ENCODE results near the gene KCP.

Gene KCP

DNA sequence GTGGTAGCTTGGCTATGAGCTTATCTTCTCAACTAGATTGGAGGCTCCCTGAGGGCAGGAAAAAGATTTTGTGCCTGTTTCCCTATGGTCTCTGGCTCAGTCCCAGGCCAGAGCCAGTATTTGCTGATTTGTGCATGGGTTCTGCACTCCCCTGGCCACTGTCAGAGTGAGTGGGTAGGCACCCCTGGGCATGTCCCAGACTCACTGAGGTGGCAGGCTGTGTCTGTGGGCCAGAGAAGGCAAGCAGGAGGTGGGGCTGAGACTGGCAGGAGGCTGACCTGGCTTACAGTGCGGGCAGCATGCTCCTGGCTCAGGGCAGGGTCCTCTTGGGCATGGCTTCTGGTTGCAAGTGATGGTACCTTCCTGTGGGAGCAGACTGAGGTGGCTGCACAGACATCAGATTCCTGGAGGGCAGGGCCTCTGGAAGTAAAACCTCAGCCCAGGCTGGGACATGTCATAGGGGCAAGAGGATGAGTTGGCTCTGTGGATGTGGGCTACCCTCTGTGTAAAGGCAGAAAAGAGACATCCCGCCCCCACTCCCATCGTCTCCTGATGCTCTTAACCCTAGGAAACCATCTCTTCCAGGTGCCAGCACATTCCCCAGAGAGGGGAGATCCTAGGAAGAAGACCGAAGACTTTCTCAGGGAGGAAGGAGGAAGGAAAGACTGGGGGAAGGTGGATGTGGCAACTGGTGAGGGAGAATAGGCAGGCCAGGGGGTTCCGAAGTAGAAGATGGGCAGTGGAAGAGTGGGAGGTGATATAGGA is 4.3 kb downstream of the KCP start:
- H3K4me1 ChIP-seq (ENCODE audit: control insufficient read depth in 1 of 2, insufficient read depth in 1 of 2, low read depth in 1 of 2, low read length in 1 of 2), result no peaks in the 10 kb centered on the region

DNA sequence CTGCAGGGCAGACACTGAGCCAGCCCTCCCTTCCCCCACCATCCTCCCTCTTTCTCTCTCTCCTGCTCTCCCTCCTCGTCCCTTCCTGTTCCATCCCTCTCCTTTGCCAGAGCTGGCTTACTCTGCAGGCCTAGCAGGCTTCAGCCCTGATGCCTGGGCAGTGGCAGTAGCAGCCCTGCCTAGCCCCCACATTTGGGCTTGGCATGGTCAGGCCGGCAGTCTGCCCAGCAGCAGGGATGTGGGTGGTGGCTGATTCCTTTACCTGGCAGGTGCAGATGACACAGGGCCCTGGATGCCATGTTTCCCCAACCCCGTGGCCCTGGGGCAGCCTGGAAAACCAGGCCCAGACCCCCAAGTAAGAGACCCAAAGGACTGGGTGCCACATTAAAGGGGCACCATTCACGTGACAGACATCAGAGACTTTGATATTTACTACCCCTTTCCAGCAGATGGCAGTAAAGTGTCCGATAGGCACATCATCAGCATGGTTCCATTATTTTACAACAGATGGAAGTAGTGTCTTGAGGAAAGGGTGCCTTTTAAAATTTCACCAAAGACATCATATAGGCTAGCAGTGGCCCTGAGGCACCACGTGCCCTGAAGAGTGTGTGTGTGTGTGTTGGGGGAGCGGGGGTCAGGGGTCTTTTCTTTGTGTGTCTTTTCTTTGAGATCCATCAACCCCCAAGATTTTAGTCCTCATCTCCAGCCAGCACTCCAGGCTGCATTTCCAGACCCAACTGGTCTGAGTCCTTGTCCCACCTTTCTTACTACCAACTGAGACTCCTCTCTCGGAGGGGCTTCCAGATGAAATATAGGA is 5.9 kb downstream of the KCP start:
- Histone ChIP-seq H3K36me3 (no peaks in the 10 kb centered on the region), H3K4me1 (ENCODE audit: control insufficient read depth in 1 of 2, insufficient read depth in 1 of 2, low read depth in 1 of 2, low read length in 1 of 2) (no peaks in the 10 kb centered on the region), H3K27me3 (peaks cover 40% of the 10 kb centered on the region), H3K27ac (no peak overlapping the region), H3K9me3 (no peaks in the 10 kb centered on the region), H3K4me3 (ENCODE audit: low read depth in 1 of 2, low read length in 1 of 2) (no peak overlapping the region)
- TF ChIP-seq, protein P1, sequence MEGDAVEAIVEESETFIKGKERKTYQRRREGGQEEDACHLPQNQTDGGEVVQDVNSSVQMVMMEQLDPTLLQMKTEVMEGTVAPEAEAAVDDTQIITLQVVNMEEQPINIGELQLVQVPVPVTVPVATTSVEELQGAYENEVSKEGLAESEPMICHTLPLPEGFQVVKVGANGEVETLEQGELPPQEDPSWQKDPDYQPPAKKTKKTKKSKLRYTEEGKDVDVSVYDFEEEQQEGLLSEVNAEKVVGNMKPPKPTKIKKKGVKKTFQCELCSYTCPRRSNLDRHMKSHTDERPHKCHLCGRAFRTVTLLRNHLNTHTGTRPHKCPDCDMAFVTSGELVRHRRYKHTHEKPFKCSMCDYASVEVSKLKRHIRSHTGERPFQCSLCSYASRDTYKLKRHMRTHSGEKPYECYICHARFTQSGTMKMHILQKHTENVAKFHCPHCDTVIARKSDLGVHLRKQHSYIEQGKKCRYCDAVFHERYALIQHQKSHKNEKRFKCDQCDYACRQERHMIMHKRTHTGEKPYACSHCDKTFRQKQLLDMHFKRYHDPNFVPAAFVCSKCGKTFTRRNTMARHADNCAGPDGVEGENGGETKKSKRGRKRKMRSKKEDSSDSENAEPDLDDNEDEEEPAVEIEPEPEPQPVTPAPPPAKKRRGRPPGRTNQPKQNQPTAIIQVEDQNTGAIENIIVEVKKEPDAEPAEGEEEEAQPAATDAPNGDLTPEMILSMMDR (IDR thresholded peaks at IDR 0.05), result peak; percentile 45

More for the DNA sequence above, 4.3 kb downstream of the KCP start:
- no peak overlapping the region for H3K27ac ChIP-seq
- H3K4me3 ChIP-seq (ENCODE audit: low read depth in 1 of 2, low read length in 1 of 2), result no peak overlapping the region
- TF ChIP-seq, protein P1 (IDR thresholded peaks at IDR 0.05), result no peak
- no peaks in the 10 kb centered on the region for H3K36me3 ChIP-seq
- H3K27me3 ChIP-seq, result peaks cover 56% of the 10 kb centered on the region
- H3K9me3 ChIP-seq, result no peaks in the 10 kb centered on the region

DNA sequence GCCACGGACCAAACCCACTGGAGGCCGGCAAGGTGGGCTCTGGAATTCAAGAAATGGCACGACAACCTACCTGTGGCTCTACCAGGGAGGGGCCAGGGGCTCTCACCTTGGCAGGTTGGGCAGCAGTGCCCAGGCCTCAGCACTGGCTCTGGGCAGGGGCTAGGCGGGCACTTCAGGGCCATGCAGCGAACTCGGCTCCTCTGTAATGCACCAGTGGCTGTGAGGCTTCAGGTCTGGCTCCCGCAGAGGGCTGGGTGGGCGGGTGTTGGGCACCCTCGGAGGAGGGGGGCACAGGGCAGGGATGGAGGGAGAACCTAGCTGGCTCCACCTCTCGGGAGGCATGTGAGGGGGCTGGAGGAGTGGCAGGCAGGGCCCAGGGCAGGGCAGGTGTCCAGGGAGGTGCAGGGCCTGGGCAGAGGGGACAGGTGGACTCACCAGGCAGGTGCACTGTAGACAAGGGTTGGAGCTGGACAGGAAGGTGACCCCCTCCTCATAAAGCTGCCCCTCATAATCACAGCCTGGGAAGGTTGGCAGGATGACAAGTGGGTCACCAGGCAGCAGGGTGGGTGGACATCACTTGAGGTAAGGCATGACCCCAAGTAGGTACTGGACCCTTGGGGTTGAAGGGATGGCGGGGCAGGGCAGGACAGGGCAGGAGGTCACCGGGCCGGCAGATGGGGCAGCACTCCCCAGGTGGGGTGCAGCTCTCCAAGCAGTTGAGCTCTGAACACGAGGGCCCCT is 6.7 kb downstream of the KCP start:
- Histone ChIP-seq H3K4me1 (ENCODE audit: control insufficient read depth in 1 of 2, insufficient read depth in 1 of 2, low read depth in 1 of 2, low read length in 1 of 2) (no peaks in the 10 kb centered on the region), H3K36me3 (no peaks in the 10 kb centered on the region), H3K9me3 (no peaks in the 10 kb centered on the region), H3K27me3 (peaks cover 32% of the 10 kb centered on the region), H3K27ac (no peak overlapping the region), H3K4me3 (ENCODE audit: low read depth in 1 of 2, low read length in 1 of 2) (no peak overlapping the region)
- TF ChIP-seq, protein P1 (IDR thresholded peaks at IDR 0.05), result no peak

DNA sequence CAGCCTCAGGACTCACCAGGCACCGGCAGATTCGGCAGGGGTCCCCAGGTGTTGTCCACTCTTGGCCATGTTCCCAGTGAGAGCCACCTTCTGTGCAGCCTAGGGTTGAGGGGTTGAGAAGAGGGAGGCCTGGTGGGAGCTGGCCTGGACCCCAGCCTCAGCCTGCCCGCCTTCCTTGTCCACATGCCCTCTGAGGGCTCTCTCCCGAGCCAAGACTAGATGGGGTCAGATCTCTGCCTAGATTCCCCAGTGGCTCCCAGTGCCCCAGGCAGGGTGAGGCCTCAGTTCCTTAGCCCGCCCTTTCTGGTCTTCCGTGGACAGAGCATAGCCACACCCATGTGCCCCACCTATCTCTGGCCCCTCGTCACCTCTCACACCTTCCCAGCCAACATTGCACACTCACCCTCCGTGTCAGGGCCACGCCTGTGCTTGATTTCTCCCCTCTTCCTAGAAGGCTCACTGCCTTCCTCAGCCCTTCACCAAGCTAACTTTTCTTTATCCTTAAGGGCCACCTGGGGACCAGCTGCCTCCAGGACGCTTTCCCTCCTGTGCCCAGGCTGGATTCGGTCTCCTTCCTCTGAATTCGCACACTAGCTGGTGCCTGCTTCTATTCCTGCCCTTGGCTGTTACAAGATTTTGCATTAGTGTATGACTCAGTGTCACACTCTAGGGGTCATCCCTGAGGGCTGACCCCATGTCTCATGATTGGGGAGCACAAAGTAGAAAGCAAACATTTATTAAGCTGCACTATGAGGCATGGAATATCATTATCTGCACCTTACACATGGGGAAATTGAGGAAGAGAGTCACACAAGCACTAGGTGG is 7.5 kb downstream of the KCP start:
- H3K27me3 ChIP-seq, result peaks cover 25% of the 10 kb centered on the region
- TF ChIP-seq, protein P1 (IDR thresholded peaks at IDR 0.05), result no peak

DNA sequence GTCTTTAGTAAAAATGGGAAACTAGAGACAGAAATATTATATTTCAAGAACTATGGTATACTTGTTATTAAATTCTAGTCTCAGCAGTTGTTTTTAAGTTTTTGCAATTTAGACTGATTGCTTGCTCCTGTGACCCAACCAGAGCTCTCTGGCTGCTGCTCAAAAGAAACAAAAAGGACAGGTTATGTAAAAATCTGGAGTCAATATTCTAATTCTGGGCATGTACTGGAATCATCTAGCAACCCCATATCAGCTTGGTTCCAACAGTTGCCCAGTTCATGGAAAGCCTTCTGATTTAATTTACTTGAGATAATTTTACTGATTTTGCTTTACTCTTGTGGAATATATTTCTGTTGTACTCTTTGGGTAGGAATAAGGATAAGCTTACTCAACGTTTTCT is 10.3 kb downstream of the KCP start:
- Histone ChIP-seq H3K27ac (no peak overlapping the region), H3K9me3 (no peaks in the 10 kb centered on the region), H3K4me3 (ENCODE audit: low read depth in 1 of 2, low read length in 1 of 2) (no peak overlapping the region), H3K27me3 (peaks cover 6% of the 10 kb centered on the region), H3K4me1 (ENCODE audit: control insufficient read depth in 1 of 2, insufficient read depth in 1 of 2, low read depth in 1 of 2, low read length in 1 of 2) (no peaks in the 10 kb centered on the region), H3K36me3 (no peaks in the 10 kb centered on the region)
- TF ChIP-seq, protein P1 (IDR thresholded peaks at IDR 0.05), result no peak

More for the DNA sequence above, 7.5 kb downstream of the KCP start:
- no peaks in the 10 kb centered on the region for H3K36me3 ChIP-seq
- H3K27ac ChIP-seq, result no peak overlapping the region
- H3K4me1 ChIP-seq (ENCODE audit: control insufficient read depth in 1 of 2, insufficient read depth in 1 of 2, low read depth in 1 of 2, low read length in 1 of 2), result no peaks in the 10 kb centered on the region
- H3K4me3 ChIP-seq (ENCODE audit: low read depth in 1 of 2, low read length in 1 of 2), result no peak overlapping the region
- no peaks in the 10 kb centered on the region for H3K9me3 ChIP-seq

Measured in neutrophil (primary cell).